ENCODE data around the gene PCNX4. TPM values are rescaled to one million over a fixed set of nuclear protein-coding genes. Genes with fewer than 3 reads are reported as not detected.

PCNX4 gene
- total RNA-seq, 1 donor from 2014 or later = 29.2 TPM

- H3K27ac ChIP-seq (ENCODE audit: low read depth, low read length) = no peak overlapping the region
- H3K36me3 ChIP-seq (ENCODE audit: control insufficient read depth in 3 of 3, insufficient read depth in 3 of 3, low read length in 3 of 3) = no peaks in the 10 kb centered on the region
- no peak overlapping the region for H3K4me3 ChIP-seq (ENCODE audit: low read length in 3 of 3)
- no peaks in the 10 kb centered on the region for H3K9me3 ChIP-seq (ENCODE audit: control insufficient read depth in 3 of 3, low read length in 3 of 3)
- H3K27me3 ChIP-seq (ENCODE audit: control insufficient read depth in 3 of 3, insufficient read depth in 3 of 3, low read length in 3 of 3) = no peaks in the 10 kb centered on the region
- peaks cover 5 to 15% (median 10%) of the 10 kb centered on the region in 3 donors for H3K4me1 ChIP-seq (ENCODE audit: control insufficient read depth in 3 of 3, insufficient read depth in 3 of 3, low read length in 3 of 3)
- no peak overlapping the region for H3K9ac ChIP-seq (ENCODE audit: low read depth in 1 of 3, low read length in 3 of 3)
Measured at GRCh38 chr14:60211153-60211552, 119.4 kb downstream of the PCNX4 start.

DNA sequence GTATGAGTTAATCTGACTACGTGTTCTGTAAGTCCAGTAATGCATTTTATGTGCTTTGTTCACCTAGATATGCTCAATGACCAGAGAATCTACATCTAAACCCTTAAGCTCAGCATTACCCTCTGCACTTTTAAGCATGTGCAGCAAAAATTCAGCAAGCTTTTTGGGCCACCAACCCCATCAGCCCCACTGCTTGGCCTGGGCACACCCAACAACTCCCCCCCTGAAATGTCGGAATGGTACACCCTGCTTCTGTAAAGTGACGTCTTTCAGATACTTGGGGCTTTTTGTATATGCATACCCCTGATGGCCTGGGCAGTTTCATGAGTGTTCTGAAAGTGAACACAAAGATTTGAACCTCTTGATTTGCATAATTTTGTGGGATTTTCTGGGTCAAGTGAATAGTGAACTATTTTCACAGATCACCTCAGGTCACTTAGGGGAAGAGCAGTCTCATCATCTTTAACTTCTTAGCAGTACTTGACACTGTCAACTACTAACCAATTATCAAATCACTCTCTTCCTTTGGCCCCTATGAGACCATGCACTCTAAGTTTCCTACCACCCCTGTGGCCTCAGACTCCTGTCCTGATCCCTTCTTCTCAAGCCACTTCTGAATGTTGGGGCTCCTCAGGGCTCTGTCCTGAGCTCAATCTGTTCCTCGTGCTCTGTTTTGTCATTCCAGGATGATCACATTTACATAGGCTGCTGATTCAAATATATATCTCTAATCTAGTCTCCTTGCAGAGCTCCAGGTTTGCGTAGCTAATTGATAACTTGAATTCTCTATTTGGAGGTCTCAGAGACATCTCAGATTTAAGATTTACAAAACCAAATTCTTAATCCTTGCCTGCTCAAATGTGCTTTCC, 121.0 kb downstream of the PCNX4 start:
- H3K4me1 ChIP-seq (ENCODE audit: control insufficient read depth in 3 of 3, insufficient read depth in 3 of 3, low read length in 3 of 3) = peaks cover 12 to 24% (median 20%) of the 10 kb centered on the region in 3 donors
- H3K9me3 ChIP-seq (ENCODE audit: control insufficient read depth in 3 of 3, low read length in 3 of 3) = no peaks in the 10 kb centered on the region
- no peak overlapping the region for H3K4me3 ChIP-seq (ENCODE audit: low read length in 3 of 3)
- no peaks in the 10 kb centered on the region for H3K27me3 ChIP-seq (ENCODE audit: control insufficient read depth in 3 of 3, insufficient read depth in 3 of 3, low read length in 3 of 3)
- no peak overlapping the region for H3K27ac ChIP-seq (ENCODE audit: low read depth, low read length)
- H3K36me3 ChIP-seq (ENCODE audit: control insufficient read depth in 3 of 3, insufficient read depth in 3 of 3, low read length in 3 of 3) = no peaks in the 10 kb centered on the region
- H3K9ac ChIP-seq (ENCODE audit: low read depth in 1 of 3, low read length in 3 of 3) = no peak overlapping the region

- Histone ChIP-seq H3K27ac (ENCODE audit: low read depth, low read length) (no peak overlapping the region), H3K4me3 (ENCODE audit: low read length in 3 of 3) (no peak overlapping the region), H3K9me3 (ENCODE audit: control insufficient read depth in 3 of 3, low read length in 3 of 3) (no peaks in the 10 kb centered on the region), H3K9ac (ENCODE audit: low read depth in 1 of 3, low read length in 3 of 3) (no peak overlapping the region), H3K27me3 (ENCODE audit: control insufficient read depth in 3 of 3, insufficient read depth in 3 of 3, low read length in 3 of 3) (no peaks in the 10 kb centered on the region), H3K36me3 (ENCODE audit: control insufficient read depth in 3 of 3, insufficient read depth in 3 of 3, low read length in 3 of 3) (no peaks in the 10 kb centered on the region), H3K4me1 (ENCODE audit: control insufficient read depth in 3 of 3, insufficient read depth in 3 of 3, low read length in 3 of 3) (peaks cover 18 to 30% (median 25%) of the 10 kb centered on the region in 3 donors)
Measured at GRCh38 chr14:60214003-60214402, 122.3 kb downstream of the PCNX4 start.

DNA sequence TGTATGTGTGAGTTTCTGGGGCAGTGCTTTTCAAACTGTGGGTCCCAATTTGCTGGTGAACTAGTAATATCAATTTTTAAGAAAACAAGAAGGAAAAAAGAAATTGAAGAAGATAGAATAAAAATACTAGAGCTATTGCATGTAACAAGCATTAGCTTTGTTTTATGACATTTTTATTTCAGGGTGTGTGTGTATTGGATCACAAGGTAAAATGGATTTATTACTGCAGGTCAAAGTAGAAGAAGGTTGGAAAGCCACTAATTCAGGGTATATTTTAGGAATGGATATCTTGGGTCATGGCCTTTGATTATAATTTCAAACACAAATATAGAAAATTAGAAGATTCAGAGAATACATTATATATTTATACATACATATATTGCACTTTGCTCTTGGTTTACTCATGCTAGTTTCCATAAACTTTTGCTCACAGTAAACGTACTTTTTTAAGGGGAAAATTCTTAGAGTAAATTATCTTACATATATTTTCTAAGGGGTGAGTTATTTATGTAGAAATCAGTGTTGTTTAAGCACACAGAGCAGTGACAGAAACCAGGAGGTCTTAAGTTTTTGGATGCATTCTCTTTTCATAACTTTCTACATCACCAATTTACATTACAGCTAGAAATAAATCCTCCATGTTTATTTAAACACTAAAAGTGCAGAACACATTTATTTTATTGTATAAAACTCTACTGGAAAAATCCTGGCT, 122.8 kb downstream of the PCNX4 start:
- H3K27me3 ChIP-seq (ENCODE audit: control insufficient read depth in 3 of 3, insufficient read depth in 3 of 3, low read length in 3 of 3) = no peaks in the 10 kb centered on the region
- H3K4me1 ChIP-seq (ENCODE audit: control insufficient read depth in 3 of 3, insufficient read depth in 3 of 3, low read length in 3 of 3) = peaks cover 18 to 30% (median 25%) of the 10 kb centered on the region in 3 donors
- H3K4me3 ChIP-seq (ENCODE audit: low read length in 3 of 3) = no peak overlapping the region
- no peaks in the 10 kb centered on the region for H3K36me3 ChIP-seq (ENCODE audit: control insufficient read depth in 3 of 3, insufficient read depth in 3 of 3, low read length in 3 of 3)
- no peak overlapping the region for H3K9ac ChIP-seq (ENCODE audit: low read depth in 1 of 3, low read length in 3 of 3)
- H3K27ac ChIP-seq (ENCODE audit: low read depth, low read length) = peak overlapping the region; percentile 3
- H3K9me3 ChIP-seq (ENCODE audit: control insufficient read depth in 3 of 3, low read length in 3 of 3) = no peaks in the 10 kb centered on the region

- peak overlapping the region; percentile 3 for H3K27ac ChIP-seq (ENCODE audit: low read depth, low read length)
- H3K9me3 ChIP-seq (ENCODE audit: control insufficient read depth in 3 of 3, low read length in 3 of 3) = no peaks in the 10 kb centered on the region
- no peaks in the 10 kb centered on the region for H3K36me3 ChIP-seq (ENCODE audit: control insufficient read depth in 3 of 3, insufficient read depth in 3 of 3, low read length in 3 of 3)
- H3K4me1 ChIP-seq (ENCODE audit: control insufficient read depth in 3 of 3, insufficient read depth in 3 of 3, low read length in 3 of 3) = peaks cover 18 to 31% (median 25%) of the 10 kb centered on the region in 3 donors
- H3K9ac ChIP-seq (ENCODE audit: low read depth in 1 of 3, low read length in 3 of 3) = no peak overlapping the region
- H3K27me3 ChIP-seq (ENCODE audit: control insufficient read depth in 3 of 3, insufficient read depth in 3 of 3, low read length in 3 of 3) = no peaks in the 10 kb centered on the region
- H3K4me3 ChIP-seq (ENCODE audit: low read length in 3 of 3) = no peak overlapping the region
Measured at GRCh38 chr14:60215127-60215444, 123.4 kb downstream of the PCNX4 start.

- Histone ChIP-seq H3K9ac (ENCODE audit: low read depth in 1 of 3, low read length in 3 of 3) (no peak overlapping the region), H3K9me3 (ENCODE audit: control insufficient read depth in 3 of 3, low read length in 3 of 3) (no peaks in the 10 kb centered on the region), H3K4me3 (ENCODE audit: low read length in 3 of 3) (no peak overlapping the region), H3K36me3 (ENCODE audit: control insufficient read depth in 3 of 3, insufficient read depth in 3 of 3, low read length in 3 of 3) (no peaks in the 10 kb centered on the region), H3K27ac (ENCODE audit: low read depth, low read length) (peak overlapping the region; percentile 9), H3K27me3 (ENCODE audit: control insufficient read depth in 3 of 3, insufficient read depth in 3 of 3, low read length in 3 of 3) (no peaks in the 10 kb centered on the region), H3K4me1 (ENCODE audit: control insufficient read depth in 3 of 3, insufficient read depth in 3 of 3, low read length in 3 of 3) (peaks cover 18 to 37% (median 25%) of the 10 kb centered on the region in 3 donors)
Measured at GRCh38 chr14:60215520-60216420, 124.0 kb downstream of the PCNX4 start.

- Histone ChIP-seq H3K9me3 (ENCODE audit: control insufficient read depth in 3 of 3, low read length in 3 of 3) (no peaks in the 10 kb centered on the region), H3K27ac (ENCODE audit: low read depth, low read length) (peak overlapping the region; percentile 43), H3K4me3 (ENCODE audit: low read length in 3 of 3) (no peak overlapping the region), H3K9ac (ENCODE audit: low read depth in 1 of 3, low read length in 3 of 3) (no peak overlapping the region), H3K27me3 (ENCODE audit: control insufficient read depth in 3 of 3, insufficient read depth in 3 of 3, low read length in 3 of 3) (no peaks in the 10 kb centered on the region), H3K4me1 (ENCODE audit: control insufficient read depth in 3 of 3, insufficient read depth in 3 of 3, low read length in 3 of 3) (peaks cover 18 to 52% (median 35%) of the 10 kb centered on the region in 3 donors), H3K36me3 (ENCODE audit: control insufficient read depth in 3 of 3, insufficient read depth in 3 of 3, low read length in 3 of 3) (no peaks in the 10 kb centered on the region)
Measured at GRCh38 chr14:60217713-60218112, 126.0 kb downstream of the PCNX4 start.

Other genes with a start within 250 kb of the PCNX4 start
- 2.6 TPM for gene RTN1, start 221.1 kb upstream of the PCNX4 start, total RNA-seq
- gene LRRC9, start 171.8 kb upstream of the PCNX4 start, total RNA-seq = not detected
- gene DHRS7, start 73.5 kb downstream of the PCNX4 start, total RNA-seq = 139 TPM
- gene PPM1A, start 157.3 kb downstream of the PCNX4 start, total RNA-seq = 36.0 TPM